ENCODE data around the gene GHRH. TPM values are rescaled to one million over a fixed set of nuclear protein-coding genes. Genes with fewer than 3 reads are reported as not detected.

Gene GHRH
- total RNA-seq, 1 donor from 2014 or later: not detected

DNA sequence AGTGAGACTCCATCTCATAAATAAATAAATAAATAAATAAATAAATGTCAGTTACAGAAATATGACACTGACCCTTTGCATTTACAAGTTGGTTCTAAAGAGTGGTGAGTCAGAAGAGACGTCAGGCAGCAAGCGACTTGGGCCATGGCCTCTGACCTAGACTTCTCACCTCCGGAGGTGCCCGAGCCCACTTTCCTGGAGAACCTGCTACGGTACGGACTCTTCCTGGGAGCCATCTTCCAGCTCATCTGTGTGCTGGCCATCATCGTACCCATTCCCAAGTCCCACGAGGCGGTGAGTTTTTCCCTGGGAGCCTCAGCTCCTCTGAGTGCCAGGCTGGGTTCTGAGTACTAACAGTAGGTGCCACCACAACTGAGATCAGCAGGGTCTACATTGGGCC, 39.5 kb upstream of the GHRH start:
- Mint-ChIP-seq H3K36me3 (ENCODE audit: insufficient read depth) (peaks cover 32% of the 10 kb centered on the region), H3K4me3 (ENCODE audit: low read depth) (no peak overlapping the region), H3K27me3 (no peaks in the 10 kb centered on the region), H3K27ac (no peak overlapping the region), H3K9me3 (ENCODE audit: low read depth) (no peaks in the 10 kb centered on the region), H3K4me1 (ENCODE audit: low read depth) (peaks cover 17% of the 10 kb centered on the region)
- no peak for DNase-seq (ENCODE audit: low spot score, unreplicated experiment)
- TF ChIP-seq, protein P1, sequence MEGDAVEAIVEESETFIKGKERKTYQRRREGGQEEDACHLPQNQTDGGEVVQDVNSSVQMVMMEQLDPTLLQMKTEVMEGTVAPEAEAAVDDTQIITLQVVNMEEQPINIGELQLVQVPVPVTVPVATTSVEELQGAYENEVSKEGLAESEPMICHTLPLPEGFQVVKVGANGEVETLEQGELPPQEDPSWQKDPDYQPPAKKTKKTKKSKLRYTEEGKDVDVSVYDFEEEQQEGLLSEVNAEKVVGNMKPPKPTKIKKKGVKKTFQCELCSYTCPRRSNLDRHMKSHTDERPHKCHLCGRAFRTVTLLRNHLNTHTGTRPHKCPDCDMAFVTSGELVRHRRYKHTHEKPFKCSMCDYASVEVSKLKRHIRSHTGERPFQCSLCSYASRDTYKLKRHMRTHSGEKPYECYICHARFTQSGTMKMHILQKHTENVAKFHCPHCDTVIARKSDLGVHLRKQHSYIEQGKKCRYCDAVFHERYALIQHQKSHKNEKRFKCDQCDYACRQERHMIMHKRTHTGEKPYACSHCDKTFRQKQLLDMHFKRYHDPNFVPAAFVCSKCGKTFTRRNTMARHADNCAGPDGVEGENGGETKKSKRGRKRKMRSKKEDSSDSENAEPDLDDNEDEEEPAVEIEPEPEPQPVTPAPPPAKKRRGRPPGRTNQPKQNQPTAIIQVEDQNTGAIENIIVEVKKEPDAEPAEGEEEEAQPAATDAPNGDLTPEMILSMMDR (IDR thresholded peaks at IDR 0.05; ENCODE audit: unreplicated experiment): no peak

DNA sequence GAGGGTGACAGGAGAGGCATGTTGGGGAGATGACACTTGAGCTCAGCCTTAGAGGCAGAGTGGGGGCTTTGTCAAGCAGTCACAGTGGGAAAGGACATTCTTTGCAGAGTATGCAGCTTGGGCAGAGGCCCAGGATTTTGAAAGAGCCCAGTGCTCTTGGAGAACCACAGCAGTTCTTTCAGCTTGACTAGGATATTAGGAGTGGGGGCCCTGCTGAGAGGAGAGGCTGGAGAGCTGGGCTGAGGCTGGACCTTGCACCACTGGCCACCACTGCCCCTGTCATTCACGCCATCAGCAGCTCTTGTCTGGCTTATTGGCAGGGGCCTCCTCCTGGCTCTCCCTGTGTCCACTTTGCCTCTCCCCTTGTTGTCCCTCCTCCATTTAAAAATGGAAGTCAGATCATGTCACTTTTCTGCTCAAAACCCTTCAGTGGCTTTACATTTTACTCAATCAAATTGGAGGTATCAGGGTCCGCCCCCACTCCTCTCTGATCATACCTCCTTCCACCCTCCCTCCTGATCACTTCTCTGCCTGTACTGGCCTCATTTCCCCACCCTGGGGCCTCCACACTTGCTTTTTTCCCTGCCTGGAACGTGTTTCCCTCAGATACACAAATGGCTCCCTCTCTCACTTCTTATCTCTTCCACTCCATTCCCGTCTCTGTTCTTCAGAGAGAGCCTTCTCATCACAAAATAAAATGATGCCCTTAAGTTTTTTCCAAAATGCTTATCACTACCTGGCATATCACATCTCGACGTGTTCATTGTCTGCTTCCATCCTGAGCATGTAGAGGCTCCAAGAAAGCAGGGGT, 38.3 kb upstream of the GHRH start:
- Mint-ChIP-seq H3K27ac (peak overlapping the region; percentile 54), H3K4me1 (ENCODE audit: low read depth) (peaks cover 18% of the 10 kb centered on the region), H3K36me3 (ENCODE audit: insufficient read depth) (peaks cover 32% of the 10 kb centered on the region), H3K9me3 (ENCODE audit: low read depth) (no peaks in the 10 kb centered on the region), H3K27me3 (no peaks in the 10 kb centered on the region), H3K4me3 (ENCODE audit: low read depth) (no peak overlapping the region)
- no peak for DNase-seq (ENCODE audit: low spot score, unreplicated experiment)
- TF ChIP-seq, protein P1 (IDR thresholded peaks at IDR 0.05; ENCODE audit: unreplicated experiment): no peak

DNA sequence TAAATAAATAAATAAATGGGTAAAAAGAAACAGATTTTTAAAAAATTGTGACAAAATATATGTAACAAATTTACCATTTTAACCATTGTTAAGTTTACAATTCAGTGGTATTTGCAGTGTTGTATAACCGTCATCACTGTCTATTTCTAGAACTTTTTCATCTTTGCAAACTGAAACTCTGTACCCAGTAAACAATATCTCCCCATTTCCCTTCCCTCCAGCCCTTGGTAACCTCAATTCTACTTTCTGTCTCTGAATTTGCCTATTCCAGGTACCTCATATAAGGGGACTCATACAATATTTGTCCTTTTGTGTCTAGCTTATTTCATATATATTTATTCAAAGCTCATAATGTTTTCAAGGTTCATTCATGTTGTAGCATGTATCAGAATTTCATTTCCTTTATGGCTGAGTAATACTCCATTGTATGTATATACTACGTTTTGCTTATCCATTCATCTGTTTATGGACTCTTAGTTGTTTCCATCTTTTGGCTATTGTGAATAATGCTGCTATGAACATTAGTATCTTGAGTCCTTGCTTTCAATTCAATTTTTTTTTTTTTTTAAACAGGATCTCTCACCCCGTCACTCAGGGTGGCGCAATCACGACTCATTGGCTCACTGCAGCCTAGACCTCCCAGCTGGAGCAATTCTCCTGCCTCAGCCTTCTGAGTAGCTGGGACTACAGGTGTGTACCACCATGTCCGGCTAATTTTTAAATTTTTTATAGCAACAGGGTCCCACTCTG, 36.8 kb upstream of the GHRH start:
- Mint-ChIP-seq H3K27me3 (no peaks in the 10 kb centered on the region), H3K4me1 (ENCODE audit: low read depth) (peaks cover 9% of the 10 kb centered on the region), H3K4me3 (ENCODE audit: low read depth) (no peak overlapping the region), H3K27ac (no peak overlapping the region), H3K9me3 (ENCODE audit: low read depth) (peaks cover 3% of the 10 kb centered on the region), H3K36me3 (ENCODE audit: insufficient read depth) (peaks cover 36% of the 10 kb centered on the region)
- no peak for DNase-seq (ENCODE audit: low spot score, unreplicated experiment)
- TF ChIP-seq, protein P1 (IDR thresholded peaks at IDR 0.05; ENCODE audit: unreplicated experiment): no peak

DNA sequence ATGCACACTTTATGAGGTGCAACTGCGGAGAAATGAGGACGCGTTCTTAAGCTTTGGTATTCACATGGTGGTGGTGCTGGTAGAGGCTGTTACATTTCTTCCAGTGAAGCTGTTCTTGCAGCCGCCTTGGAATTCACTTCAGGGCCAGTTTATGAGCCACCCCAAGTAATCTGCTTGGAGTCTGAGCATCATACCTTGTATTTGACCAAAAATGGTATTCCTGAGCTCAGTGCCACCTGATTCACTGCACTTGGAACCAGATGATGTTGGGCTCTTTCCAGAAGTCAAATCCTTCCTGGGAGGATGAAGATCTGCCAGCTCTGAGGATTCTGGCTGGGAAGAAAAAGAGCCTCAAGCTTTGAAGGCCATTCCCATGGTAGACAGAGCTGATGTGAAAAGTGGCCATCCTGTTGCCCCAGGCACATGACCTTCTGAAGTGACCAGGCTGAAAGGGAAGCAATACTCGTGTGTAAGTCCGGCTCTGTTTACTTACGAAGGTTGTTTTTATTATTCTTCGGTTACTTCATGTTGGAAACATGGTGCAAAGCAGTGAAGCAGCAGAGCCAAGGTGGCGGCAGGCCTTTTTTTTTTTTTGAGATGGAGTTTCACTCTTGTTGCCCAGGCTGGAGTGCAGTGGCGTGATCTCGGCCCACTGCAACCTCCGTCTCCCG, 35.6 kb upstream of the GHRH start:
- peaks cover 7% of the 10 kb centered on the region for H3K4me1 Mint-ChIP-seq (ENCODE audit: low read depth)
- peaks cover 37% of the 10 kb centered on the region for H3K36me3 Mint-ChIP-seq (ENCODE audit: insufficient read depth)
- DNase-seq (ENCODE audit: low spot score, unreplicated experiment): no peak
- peaks cover 7% of the 10 kb centered on the region for H3K9me3 Mint-ChIP-seq (ENCODE audit: low read depth)
- no peak overlapping the region for H3K27ac Mint-ChIP-seq
- no peak overlapping the region for H3K4me3 Mint-ChIP-seq (ENCODE audit: low read depth)
- H3K27me3 Mint-ChIP-seq: no peaks in the 10 kb centered on the region
- TF ChIP-seq, protein P1 (IDR thresholded peaks at IDR 0.05; ENCODE audit: unreplicated experiment): no peak

DNA sequence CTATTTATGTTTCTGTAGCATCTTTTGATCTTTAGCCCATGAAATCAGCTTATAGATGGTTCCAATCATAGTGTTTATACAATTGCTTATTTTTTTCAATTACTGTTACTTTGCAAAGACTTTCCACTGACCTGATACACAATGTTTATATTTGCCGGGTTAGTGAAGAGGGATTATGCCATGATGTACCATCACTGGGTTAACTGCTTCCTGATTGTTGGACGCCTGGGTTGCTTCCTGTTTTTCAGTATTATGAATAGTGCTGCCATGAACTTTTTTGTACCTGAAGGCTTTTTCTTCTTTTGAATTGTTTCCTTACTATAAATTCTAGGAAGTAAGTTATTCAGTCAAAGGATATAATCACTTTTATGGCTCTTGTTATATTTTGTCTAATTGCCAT, 34.8 kb upstream of the GHRH start:
- TF ChIP-seq, protein P1 (IDR thresholded peaks at IDR 0.05; ENCODE audit: unreplicated experiment): no peak

More for the DNA sequence above, 34.8 kb upstream of the GHRH start:
- Mint-ChIP-seq H3K4me1 (ENCODE audit: low read depth) (peaks cover 8% of the 10 kb centered on the region), H3K27me3 (no peaks in the 10 kb centered on the region), H3K9me3 (ENCODE audit: low read depth) (peaks cover 7% of the 10 kb centered on the region), H3K27ac (peak overlapping the region; percentile 25), H3K4me3 (ENCODE audit: low read depth) (no peak overlapping the region), H3K36me3 (ENCODE audit: insufficient read depth) (peaks cover 29% of the 10 kb centered on the region)
- DNase-seq (ENCODE audit: low spot score, unreplicated experiment): no peak

Data from progenitor cell of endocrine pancreas (in vitro differentiated cells).